ENCODE data around the gene FBN2.

DNA sequence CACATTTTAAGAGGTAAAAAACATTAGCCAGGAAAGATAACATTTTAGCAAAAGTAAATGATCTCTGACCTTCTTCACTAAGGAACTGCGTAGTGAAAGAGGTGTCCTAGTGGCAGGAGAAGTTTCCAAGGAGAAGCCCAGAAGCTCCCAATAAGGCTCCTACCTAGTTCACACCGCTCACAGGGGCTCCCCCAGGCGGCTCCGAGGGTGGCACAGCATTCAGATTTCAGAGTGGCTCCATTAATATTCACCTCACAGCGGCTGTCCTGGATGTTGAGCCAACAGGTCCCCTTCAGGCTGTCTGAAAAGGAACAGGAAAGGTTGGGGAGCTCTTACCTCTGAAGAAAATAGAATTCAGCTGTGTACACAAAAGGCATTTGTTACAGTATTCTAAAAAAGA lies 187.3 kb downstream of the FBN2 start:
- TF ChIP-seq POLR2A (IDR thresholded peaks at IDR 0.05) (no peak), EP300 (IDR thresholded peaks at IDR 0.05) (no peak), POLR2AphosphoS5 (IDR thresholded peaks at IDR 0.05) (no peak), CTCF (IDR thresholded peaks at IDR 0.05) (no peak)
